ENCODE measurements around the gene VMO1.

Gene VMO1

DNA sequence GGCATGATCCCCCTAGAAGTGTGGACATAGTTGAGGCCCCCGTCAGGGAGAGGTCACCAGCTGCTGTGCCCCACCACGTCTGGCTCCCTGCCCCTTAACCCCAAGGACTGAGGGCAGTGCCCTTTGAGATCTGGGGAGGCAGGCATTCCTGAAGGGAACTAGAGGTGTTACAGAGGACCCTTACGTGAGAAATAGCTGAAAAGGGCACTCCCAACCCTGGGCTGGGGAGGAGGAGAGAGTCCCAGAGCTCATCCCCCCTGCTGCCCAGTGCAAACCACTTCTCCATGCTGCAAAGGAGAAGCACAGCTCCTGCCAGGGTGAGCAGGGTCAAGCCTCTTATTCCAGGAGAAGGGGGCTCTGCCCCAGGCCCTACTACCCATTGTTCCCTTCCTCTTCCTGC, 36.7 kb upstream of the VMO1 start:
- no peak overlapping the region for H3K27ac ChIP-seq
- TF ChIP-seq ZFX (IDR thresholded peaks at IDR 0.05; ENCODE audit: borderline replicate concordance): no peak
- TF ChIP-seq, protein P1, sequence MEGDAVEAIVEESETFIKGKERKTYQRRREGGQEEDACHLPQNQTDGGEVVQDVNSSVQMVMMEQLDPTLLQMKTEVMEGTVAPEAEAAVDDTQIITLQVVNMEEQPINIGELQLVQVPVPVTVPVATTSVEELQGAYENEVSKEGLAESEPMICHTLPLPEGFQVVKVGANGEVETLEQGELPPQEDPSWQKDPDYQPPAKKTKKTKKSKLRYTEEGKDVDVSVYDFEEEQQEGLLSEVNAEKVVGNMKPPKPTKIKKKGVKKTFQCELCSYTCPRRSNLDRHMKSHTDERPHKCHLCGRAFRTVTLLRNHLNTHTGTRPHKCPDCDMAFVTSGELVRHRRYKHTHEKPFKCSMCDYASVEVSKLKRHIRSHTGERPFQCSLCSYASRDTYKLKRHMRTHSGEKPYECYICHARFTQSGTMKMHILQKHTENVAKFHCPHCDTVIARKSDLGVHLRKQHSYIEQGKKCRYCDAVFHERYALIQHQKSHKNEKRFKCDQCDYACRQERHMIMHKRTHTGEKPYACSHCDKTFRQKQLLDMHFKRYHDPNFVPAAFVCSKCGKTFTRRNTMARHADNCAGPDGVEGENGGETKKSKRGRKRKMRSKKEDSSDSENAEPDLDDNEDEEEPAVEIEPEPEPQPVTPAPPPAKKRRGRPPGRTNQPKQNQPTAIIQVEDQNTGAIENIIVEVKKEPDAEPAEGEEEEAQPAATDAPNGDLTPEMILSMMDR (IDR thresholded peaks at IDR 0.05): no peak

DNA sequence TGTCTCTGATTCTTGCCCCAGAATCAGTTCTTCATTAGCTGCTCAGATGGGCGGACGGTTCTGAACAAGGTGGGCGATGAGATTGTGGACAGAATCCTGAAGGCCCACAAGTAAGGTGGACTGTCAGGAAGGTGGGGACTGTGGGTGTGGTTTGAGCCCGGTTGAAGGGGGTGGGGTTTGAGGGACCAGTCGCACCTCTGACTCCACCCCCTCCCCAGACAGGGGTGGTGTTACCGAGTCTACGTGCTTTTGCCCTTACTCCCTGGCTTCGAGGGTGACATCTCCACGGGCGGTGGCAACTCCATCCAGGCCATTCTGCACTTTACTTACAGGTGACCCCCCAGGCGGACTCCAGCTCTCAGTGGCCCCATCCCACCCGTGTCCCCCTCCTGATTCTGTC, 32.1 kb upstream of the VMO1 start:
- TF ChIP-seq, protein P1 (IDR thresholded peaks at IDR 0.05): no peak
- no peak for TF ChIP-seq ZFX (IDR thresholded peaks at IDR 0.05; ENCODE audit: borderline replicate concordance)
- H3K27ac ChIP-seq: no peak overlapping the region

DNA sequence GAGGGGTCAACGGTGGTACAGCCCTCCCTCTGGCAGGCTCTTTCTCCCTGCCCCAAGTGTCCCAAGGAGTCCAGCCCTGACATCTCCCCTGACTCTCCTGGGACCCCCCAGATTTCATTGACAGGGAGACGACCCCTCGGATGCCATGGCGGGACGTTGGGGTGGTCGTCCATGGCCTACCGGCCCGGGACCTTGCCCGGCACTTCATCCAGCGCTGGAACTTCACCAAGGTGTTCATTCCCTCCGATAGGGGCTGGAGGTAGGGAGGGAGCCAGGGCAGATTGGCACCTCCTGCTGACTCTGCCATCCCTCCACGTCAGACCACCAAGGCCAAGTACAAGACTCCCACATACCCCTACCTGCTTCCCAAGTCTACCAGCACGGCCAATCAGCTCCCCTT, 30.7 kb upstream of the VMO1 start:
- TF ChIP-seq, protein P1 (IDR thresholded peaks at IDR 0.05): no peak
- no peak for TF ChIP-seq ZFX (IDR thresholded peaks at IDR 0.05; ENCODE audit: borderline replicate concordance)
- no peak overlapping the region for H3K27ac ChIP-seq

DNA sequence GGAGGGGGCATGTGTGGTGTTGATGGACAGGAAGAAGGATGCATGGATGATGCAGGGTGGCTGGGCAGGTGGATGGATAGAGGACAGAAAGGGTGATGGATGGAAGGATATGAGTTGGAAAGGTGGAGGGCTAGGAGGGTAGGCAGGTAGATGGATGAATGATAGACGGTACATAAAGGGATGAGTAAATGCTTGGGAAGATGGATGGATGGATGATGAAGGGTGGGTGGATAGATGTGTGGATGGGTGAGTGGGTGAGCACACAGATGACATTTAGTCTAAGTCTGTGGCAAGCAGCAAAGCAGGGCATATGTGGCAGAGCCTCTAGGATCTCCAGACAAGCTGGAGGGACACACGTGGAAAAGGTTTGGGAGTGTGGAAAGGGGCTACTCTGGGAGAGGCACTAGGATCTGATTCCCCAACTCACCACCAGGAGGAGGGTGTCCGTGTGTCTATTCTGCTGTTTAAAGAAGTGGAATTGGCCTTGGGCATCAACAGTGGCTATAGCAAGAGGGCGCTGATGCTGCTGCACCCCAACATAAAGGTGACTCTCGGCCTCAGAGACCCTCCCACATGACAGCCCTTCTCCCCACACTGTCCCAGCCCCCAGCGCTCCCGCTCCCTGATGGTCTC, 29.0 kb upstream of the VMO1 start:
- no peak for TF ChIP-seq ZFX (IDR thresholded peaks at IDR 0.05; ENCODE audit: borderline replicate concordance)
- TF ChIP-seq, protein P1 (IDR thresholded peaks at IDR 0.05): no peak
- H3K27ac ChIP-seq: no peak overlapping the region

DNA sequence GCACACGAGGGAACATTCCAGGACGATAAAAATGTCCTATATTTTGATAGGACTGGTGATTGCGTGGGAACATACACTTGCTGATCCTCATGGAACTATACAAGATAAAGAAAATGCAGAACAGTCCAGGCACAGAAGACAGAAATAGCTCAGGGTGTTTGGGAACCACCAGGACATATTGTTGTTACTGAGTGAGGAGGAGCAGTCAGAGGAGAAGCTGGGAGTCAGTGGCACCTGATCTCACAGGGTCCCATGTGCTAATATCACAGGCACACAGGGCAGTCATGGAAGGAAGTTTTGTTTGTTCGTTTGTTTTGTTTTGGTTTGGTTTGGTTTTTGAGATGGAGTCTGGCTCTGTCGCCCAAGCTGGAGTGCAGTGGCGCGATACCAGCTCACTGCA, 26.5 kb upstream of the VMO1 start:
- no peak for TF ChIP-seq ZFX (IDR thresholded peaks at IDR 0.05; ENCODE audit: borderline replicate concordance)
- TF ChIP-seq, protein P1 (IDR thresholded peaks at IDR 0.05): no peak
- no peak overlapping the region for H3K27ac ChIP-seq

DNA sequence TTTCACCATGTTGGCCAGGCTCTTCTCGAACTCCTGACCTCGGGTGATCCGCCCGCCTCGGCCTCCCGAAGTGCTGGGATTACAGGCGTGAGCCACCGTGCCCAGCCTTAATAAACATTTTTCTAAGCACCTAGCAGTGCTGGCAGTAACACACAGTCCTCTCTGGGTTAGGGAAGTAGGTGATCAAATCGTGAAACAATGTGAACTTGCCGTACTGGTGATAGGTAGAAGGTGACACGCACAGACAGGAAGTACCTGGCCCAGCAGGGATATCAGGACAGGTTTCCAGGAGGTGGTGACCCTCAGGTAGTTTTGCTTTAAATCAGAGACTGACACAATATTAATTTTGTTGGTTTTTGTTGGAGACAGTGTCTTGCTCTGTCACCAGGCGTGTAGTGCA, 25.3 kb upstream of the VMO1 start:
- H3K27ac ChIP-seq: no peak overlapping the region
- TF ChIP-seq, protein P1 (IDR thresholded peaks at IDR 0.05): no peak
- no peak for TF ChIP-seq ZFX (IDR thresholded peaks at IDR 0.05; ENCODE audit: borderline replicate concordance)

DNA sequence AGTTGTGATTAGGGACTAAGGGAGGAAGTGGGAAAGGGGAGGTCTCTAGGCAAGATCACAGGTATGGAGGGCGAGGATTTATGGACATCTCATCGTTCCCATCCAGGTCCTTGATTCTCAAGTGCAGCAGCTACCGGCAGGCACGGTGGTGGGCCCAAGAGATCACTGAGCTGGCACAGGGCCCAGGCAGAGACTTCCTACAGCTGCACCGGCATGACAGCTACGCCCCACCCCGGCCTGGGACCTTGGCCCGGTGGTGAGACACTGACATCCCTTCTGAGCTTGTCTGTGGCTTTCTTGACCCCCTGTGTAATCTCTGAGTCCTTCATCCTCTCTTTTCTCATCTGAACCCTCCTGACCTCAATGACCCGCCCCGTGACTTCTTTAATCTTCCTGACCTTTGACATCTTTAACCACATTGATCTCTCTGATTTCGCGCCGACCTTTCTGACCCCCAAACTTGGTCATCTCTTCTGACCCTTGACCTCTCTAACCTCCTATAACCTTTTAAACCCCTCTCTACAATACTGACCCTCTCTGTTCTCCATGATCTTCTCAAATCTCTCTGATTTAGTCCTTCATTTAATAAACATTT, 24.6 kb upstream of the VMO1 start:
- H3K27ac ChIP-seq: no peak overlapping the region
- TF ChIP-seq, protein P1 (IDR thresholded peaks at IDR 0.05): no peak
- no peak for TF ChIP-seq ZFX (IDR thresholded peaks at IDR 0.05; ENCODE audit: borderline replicate concordance)

Data from 22Rv1 (cell line).